ENCODE data around the gene PSMG4.

PSMG4 gene

DNA sequence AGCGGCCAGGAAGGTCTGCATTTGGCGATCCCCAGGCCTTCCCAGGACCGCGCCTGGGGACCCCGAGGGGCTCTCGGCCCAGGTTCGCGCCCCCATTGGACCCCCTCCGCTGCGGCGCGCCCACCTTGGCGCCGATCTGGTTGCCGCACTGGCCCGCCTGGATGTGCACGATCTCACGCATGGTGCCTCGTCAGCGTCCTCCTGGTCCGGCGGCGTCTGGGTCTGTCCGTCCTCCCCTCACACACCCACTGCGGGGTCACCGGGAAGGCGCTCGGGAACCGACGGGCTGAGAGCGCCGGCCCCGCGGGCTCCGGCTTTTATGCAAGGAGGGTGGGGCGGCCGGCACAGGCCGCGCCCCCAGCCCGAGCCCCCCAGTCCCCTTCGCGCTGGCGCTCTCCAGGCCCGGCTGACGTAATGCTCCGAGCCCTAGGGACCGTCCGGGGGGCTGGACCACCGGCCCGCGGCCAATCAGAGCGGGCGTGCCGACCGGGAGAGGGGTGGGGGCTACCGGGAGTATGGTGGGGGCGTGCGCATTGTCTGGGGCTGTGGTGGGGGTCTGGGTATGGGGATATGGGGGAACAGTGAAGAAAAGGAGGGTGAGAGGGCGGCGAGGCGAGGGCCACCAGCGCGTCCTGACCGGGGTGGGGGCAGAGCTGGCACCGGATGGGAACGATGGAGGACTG, 31.2 kb upstream of the PSMG4 start, which contains the start of gene TUBB2B (continued):
- TF ChIP-seq, protein P1, sequence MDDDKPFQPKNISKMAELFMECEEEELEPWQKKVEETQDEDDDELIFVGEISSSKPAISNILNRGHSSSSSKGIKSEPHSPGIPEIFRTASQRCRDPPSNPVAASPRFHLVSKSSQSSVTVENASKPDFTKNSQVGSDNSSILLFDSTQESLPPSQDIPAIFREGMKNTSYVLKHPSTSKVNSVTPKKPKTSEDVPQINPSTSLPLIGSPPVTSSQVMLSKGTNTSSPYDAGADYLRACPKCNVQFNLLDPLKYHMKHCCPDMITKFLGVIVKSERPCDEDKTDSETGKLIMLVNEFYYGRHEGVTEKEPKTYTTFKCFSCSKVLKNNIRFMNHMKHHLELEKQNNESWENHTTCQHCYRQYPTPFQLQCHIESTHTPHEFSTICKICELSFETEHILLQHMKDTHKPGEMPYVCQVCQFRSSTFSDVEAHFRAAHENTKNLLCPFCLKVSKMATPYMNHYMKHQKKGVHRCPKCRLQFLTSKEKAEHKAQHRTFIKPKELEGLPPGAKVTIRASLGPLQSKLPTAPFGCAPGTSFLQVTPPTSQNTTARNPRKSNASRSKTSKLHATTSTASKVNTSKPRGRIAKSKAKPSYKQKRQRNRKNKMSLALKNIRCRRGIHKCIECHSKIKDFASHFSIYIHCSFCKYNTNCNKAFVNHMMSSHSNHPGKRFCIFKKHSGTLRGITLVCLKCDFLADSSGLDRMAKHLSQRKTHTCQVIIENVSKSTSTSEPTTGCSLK (tag by site-specific recombination; IDR thresholded peaks at IDR 0.05) = no peak
- TF ChIP-seq ZNF530 (tag by site-specific recombination; IDR thresholded peaks at IDR 0.05; ENCODE audit: low read depth) = no peak
- no peak for TF ChIP-seq ZNF248 (tag by site-specific recombination; IDR thresholded peaks at IDR 0.05)
- no peak for TF ChIP-seq ZNF624 (tag by site-specific recombination; IDR thresholded peaks at IDR 0.05)
- no peak for TF ChIP-seq ZNF274 (IDR thresholded peaks at IDR 0.05; ENCODE audit: low read length)
- TF ChIP-seq ZNF274 (tag by site-specific recombination; IDR thresholded peaks at IDR 0.05; ENCODE audit: borderline replicate concordance) = no peak
- TF ChIP-seq, protein P2, sequence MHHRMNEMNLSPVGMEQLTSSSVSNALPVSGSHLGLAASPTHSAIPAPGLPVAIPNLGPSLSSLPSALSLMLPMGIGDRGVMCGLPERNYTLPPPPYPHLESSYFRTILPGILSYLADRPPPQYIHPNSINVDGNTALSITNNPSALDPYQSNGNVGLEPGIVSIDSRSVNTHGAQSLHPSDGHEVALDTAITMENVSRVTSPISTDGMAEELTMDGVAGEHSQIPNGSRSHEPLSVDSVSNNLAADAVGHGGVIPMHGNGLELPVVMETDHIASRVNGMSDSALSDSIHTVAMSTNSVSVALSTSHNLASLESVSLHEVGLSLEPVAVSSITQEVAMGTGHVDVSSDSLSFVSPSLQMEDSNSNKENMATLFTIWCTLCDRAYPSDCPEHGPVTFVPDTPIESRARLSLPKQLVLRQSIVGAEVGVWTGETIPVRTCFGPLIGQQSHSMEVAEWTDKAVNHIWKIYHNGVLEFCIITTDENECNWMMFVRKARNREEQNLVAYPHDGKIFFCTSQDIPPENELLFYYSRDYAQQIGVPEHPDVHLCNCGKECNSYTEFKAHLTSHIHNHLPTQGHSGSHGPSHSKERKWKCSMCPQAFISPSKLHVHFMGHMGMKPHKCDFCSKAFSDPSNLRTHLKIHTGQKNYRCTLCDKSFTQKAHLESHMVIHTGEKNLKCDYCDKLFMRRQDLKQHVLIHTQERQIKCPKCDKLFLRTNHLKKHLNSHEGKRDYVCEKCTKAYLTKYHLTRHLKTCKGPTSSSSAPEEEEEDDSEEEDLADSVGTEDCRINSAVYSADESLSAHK (tag by site-specific recombination; IDR thresholded peaks at IDR 0.05) = no peak
- peak; percentile 97 for TF ChIP-seq ZBTB8A (tag by site-specific recombination; IDR thresholded peaks at IDR 0.05)
- no peak for TF ChIP-seq HOXD13 (CRISPR knock-in tag; IDR thresholded peaks at IDR 0.05; ENCODE audit: borderline replicate concordance)
- no peak for TF ChIP-seq ZNF529 (tag by site-specific recombination; IDR thresholded peaks at IDR 0.05; ENCODE audit: insufficient replicate concordance)
- TF ChIP-seq ZNF629 (tag by site-specific recombination; IDR thresholded peaks at IDR 0.05) = peak; percentile 90
- TF ChIP-seq ZBTB48 (tag by site-specific recombination; IDR thresholded peaks at IDR 0.05) = peak; percentile 86
- TF ChIP-seq ZNF843 (tag by site-specific recombination; IDR thresholded peaks at IDR 0.05) = no peak; the same call in 1 of the 2 replicates
- peak; percentile 76 for TF ChIP-seq ZNF777 (tag by site-specific recombination; IDR thresholded peaks at IDR 0.05; ENCODE audit: borderline replicate concordance)
- no peak for TF ChIP-seq ZNF354C (tag by site-specific recombination; IDR thresholded peaks at IDR 0.05; ENCODE audit: borderline replicate concordance, low read depth)
- no peak for TF ChIP-seq ZNF830 (tag by site-specific recombination; IDR thresholded peaks at IDR 0.05; ENCODE audit: low read depth)
- no peak for TF ChIP-seq ZNF785 (tag by site-specific recombination; IDR thresholded peaks at IDR 0.05)
- TF ChIP-seq, protein P3, sequence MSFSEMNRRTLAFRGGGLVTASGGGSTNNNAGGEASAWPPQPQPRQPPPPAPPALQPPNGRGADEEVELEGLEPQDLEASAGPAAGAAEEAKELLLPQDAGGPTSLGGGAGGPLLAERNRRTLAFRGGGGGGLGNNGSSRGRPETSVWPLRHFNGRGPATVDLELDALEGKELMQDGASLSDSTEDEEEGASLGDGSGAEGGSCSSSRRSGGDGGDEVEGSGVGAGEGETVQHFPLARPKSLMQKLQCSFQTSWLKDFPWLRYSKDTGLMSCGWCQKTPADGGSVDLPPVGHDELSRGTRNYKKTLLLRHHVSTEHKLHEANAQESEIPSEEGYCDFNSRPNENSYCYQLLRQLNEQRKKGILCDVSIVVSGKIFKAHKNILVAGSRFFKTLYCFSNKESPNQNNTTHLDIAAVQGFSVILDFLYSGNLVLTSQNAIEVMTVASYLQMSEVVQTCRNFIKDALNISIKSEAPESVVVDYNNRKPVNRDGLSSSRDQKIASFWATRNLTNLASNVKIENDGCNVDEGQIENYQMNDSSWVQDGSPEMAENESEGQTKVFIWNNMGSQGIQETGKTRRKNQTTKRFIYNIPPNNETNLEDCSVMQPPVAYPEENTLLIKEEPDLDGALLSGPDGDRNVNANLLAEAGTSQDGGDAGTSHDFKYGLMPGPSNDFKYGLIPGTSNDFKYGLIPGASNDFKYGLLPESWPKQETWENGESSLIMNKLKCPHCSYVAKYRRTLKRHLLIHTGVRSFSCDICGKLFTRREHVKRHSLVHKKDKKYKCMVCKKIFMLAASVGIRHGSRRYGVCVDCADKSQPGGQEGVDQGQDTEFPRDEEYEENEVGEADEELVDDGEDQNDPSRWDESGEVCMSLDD (tag by site-specific recombination; IDR thresholded peaks at IDR 0.05) = peak; percentile 89
- TF ChIP-seq RBAK (tag by site-specific recombination; IDR thresholded peaks at IDR 0.05) = no peak
- no peak for TF ChIP-seq PRDM1 (tag by site-specific recombination; IDR thresholded peaks at IDR 0.05)
- no peak for TF ChIP-seq ZNF433 (tag by site-specific recombination; IDR thresholded peaks at IDR 0.05; ENCODE audit: low read depth)
- no peak for TF ChIP-seq ZNF521 (tag by site-specific recombination; IDR thresholded peaks at IDR 0.05)
- TF ChIP-seq REPIN1 (tag by site-specific recombination; IDR thresholded peaks at IDR 0.05; ENCODE audit: low read depth) = no peak
- TF ChIP-seq KLF9 (tag by site-specific recombination; IDR thresholded peaks at IDR 0.05; ENCODE audit: low read depth) = peak; percentile 45; the same call in 1 of the 2 replicates
- peak; percentile 6; the same call in 1 of the 2 replicates for TF ChIP-seq ZNF600 (tag by site-specific recombination; IDR thresholded peaks at IDR 0.05)
- TF ChIP-seq KLF7 (tag by site-specific recombination; IDR thresholded peaks at IDR 0.05; ENCODE audit: borderline replicate concordance) = no peak; the same call in 1 of the 2 replicates
- TF ChIP-seq, protein P4, sequence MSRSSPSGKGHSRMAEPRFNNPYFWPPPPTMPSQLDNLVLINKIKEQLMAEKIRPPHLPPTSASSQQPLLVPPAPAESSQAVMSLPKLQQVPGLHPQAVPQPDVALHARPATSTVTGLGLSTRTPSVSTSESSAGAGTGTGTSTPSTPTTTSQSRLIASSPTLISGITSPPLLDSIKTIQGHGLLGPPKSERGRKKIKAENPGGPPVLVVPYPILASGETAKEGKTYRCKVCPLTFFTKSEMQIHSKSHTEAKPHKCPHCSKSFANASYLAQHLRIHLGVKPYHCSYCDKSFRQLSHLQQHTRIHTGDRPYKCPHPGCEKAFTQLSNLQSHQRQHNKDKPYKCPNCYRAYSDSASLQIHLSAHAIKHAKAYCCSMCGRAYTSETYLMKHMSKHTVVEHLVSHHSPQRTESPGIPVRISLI (tag by site-specific recombination; IDR thresholded peaks at IDR 0.05) = no peak
- no peak for TF ChIP-seq ZNF610 (tag by site-specific recombination; IDR thresholded peaks at IDR 0.05; ENCODE audit: borderline replicate concordance)
- TF ChIP-seq ZNF76 (tag by site-specific recombination; IDR thresholded peaks at IDR 0.05; ENCODE audit: borderline replicate concordance, low read depth) = peak; percentile 1; the same call in 1 of the 2 replicates
- no peak for TF ChIP-seq ZFP69B (tag by site-specific recombination; IDR thresholded peaks at IDR 0.05)
- TF ChIP-seq, protein P5, sequence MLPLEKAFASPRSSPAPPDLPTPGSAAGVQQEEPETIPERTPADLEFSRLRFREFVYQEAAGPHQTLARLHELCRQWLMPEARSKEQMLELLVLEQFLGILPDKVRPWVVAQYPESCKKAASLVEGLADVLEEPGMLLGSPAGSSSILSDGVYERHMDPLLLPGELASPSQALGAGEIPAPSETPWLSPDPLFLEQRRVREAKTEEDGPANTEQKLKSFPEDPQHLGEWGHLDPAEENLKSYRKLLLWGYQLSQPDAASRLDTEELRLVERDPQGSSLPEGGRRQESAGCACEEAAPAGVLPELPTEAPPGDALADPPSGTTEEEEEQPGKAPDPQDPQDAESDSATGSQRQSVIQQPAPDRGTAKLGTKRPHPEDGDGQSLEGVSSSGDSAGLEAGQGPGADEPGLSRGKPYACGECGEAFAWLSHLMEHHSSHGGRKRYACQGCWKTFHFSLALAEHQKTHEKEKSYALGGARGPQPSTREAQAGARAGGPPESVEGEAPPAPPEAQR (tag by site-specific recombination; IDR thresholded peaks at IDR 0.05) = no peak

Data from HEK293 (cell line).